ENCODE data around the gene DGKI.

GRCh38 chr7:137669706-137670105 lies 177.1 kb downstream of the DGKI start:
- TF ChIP-seq SP1 (IDR thresholded peaks at IDR 0.05) (no peak), HDGF (IDR thresholded peaks at IDR 0.05; ENCODE audit: borderline replicate concordance) (no peak), ELF4 (IDR thresholded peaks at IDR 0.05) (no peak), NFRKB (IDR thresholded peaks at IDR 0.05) (no peak), FOXA1 (IDR thresholded peaks at IDR 0.05) (no peak)
